GM12878 (cell line): Measurements from ENCODE around the gene ACTR5. TPM values are rescaled to one million over a fixed set of nuclear protein-coding genes. Genes with fewer than 3 reads are reported as not detected.

Experiments
- ATAC-seq: fragments of 200-7000 bp; cut with Tn5 transposase; 3 replicates; pipeline ENCODE4 v1.9.1; 2020; ENCODE audit warnings: mild to moderate bottlenecking, moderate library complexity
- Bru-seq: library from RNA; stranded (reverse); fragments of 400-500 nt; gene quantifications from one replicate; lab custom pipeline; 2021; lab: Mats Ljungman, UMichigan
- BruChase-seq, 2 experiments: library from RNA; stranded (reverse); fragments of 400-500 nt; gene quantifications; one replicate each; lab custom pipeline; 2021; lab: Mats Ljungman, UMichigan
- BruUV-seq: library from RNA; stranded (reverse); fragments of 400-500 nt; replicated peaks from 2 replicates; lab custom pipeline; 2021; lab: Mats Ljungman, UMichigan
- CTCF ChIA-PET: fragments of 300-600 bp; sonication (Branson Sonifier 250); formaldehyde crosslinking; extraction: SDS; loops from one replicate; lab custom pipeline; 2021; ENCODE audit warnings: inconsistent platforms; lab: Yijun Ruan, JAX
- POLR2A ChIA-PET: fragments of 350-600 bp; formaldehyde crosslinking; extraction: SDS; loops from one replicate; lab custom pipeline; 2021; ENCODE audit warnings: inconsistent platforms; lab: Charles Lee
- RAD21 ChIA-PET: fragments of 300-600 bp; sonication (Branson Sonifier 250); formaldehyde crosslinking; loops from one replicate; lab custom pipeline; 2023; ENCODE audit warnings: antibody characterized with exemption; ENCODE audit not compliant: unreplicated experiment; lab: Charles Lee
- SMC1A ChIA-PET: fragments of 300-600 bp; sonication (Branson Sonifier 250); formaldehyde crosslinking; loops from one replicate; lab custom pipeline; 2023; ENCODE audit not compliant: unreplicated experiment, uncharacterized antibody; lab: Charles Lee
- DNase-seq: peaks from one replicate; pipeline ENCODE4 v3.0.0-alpha.2; 2011; ENCODE audit warnings: low read depth, low spot score
- FAIRE-seq: peaks from 3 replicates; lab custom pipeline; 2011; peaks lifted over from hg19 to GRCh38; lab: Jason Lieb, UNC
- H2AFZ ChIP-seq: 2 replicates; pipeline ENCODE4 v1.6.0; 2011; ENCODE audit warnings: low read depth, low read length, control low read depth; ENCODE audit not compliant: control insufficient read depth
- H3K27ac ChIP-seq: 2 replicates; pipeline ENCODE4 v1.5.1; 2011; ENCODE audit warnings: control low read depth; ENCODE audit not compliant: control insufficient read depth, insufficient read depth
- H3K27me3 ChIP-seq, 2 experiments: replicated peaks in 1 of 2; 2 replicates each; pipeline versions ENCODE4 v1.6.0 to v1.6.1; 2011; ENCODE audit warnings: low read length in 1 of 2; ENCODE audit not compliant: control insufficient read depth in 2 of 2, insufficient read depth in 2 of 2
- H3K36me3 ChIP-seq, 2 experiments: 2 replicates each; pipeline ENCODE4 v1.5.1; 2011; ENCODE audit warnings: low read length in 1 of 2; ENCODE audit not compliant: control insufficient read depth in 2 of 2, insufficient read depth in 2 of 2
- H3K4me1 ChIP-seq: 2 replicates; pipeline ENCODE4 v1.6.1; 2011; ENCODE audit warnings: mild to moderate bottlenecking, low read length, moderate library complexity, mixed read lengths; ENCODE audit not compliant: control insufficient read depth, insufficient read depth
- H3K4me2 ChIP-seq: 2 replicates; pipeline ENCODE4 v1.6.0; 2011; ENCODE audit warnings: control low read depth; ENCODE audit not compliant: control insufficient read depth, insufficient read depth
- H3K4me3 ChIP-seq: fragments of 200-600 bp; sonication (generic); 2 replicates; pipeline ENCODE4 v1.5.1; 2016
- H3K79me2 ChIP-seq: 2 replicates; pipeline ENCODE4 v1.6.0; 2011; ENCODE audit warnings: low read length; ENCODE audit not compliant: control insufficient read depth, insufficient read depth
- H3K9ac ChIP-seq: 2 replicates; pipeline ENCODE4 v1.8.0; 2011; ENCODE audit warnings: low read length, control low read depth, mixed read lengths; ENCODE audit not compliant: control insufficient read depth, insufficient read depth
- H3K9me3 ChIP-seq: replicated peaks from 3 replicates; pipeline ENCODE4 v1.5.1; 2011; ENCODE audit warnings: mild to moderate bottlenecking, low read length; ENCODE audit not compliant: control insufficient read depth, insufficient read depth
- H4K20me1 ChIP-seq: 2 replicates; pipeline ENCODE4 v1.6.0; 2011; ENCODE audit not compliant: control insufficient read depth, insufficient read depth
- BACH1 ChIP-seq: fragments of 450-650 bp; IDR thresholded peaks from 2 replicates; pipeline ENCODE4 v1.6.1; 2017; ENCODE audit warnings: mild to moderate bottlenecking, borderline replicate concordance
- CREB1 ChIP-seq: IDR thresholded peaks from 2 replicates; pipeline ENCODE4 v1.6.1; 2012; ENCODE audit warnings: low read depth, mild to moderate bottlenecking, inconsistent platforms
- DPF2 ChIP-seq: fragments of 450-650 bp; IDR thresholded peaks from 2 replicates; pipeline ENCODE4 v1.6.1; 2017; ENCODE audit warnings: mild to moderate bottlenecking
- EED ChIP-seq: sonication (generic); IDR thresholded peaks from 2 replicates; pipeline ENCODE4 v1.6.1; 2016; ENCODE audit warnings: antibody characterized with exemption, low read depth
- FOXK2 ChIP-seq: fragments of 450-650 bp; IDR thresholded peaks from 2 replicates; pipeline ENCODE4 v1.6.1; 2017; ENCODE audit warnings: mild to moderate bottlenecking, moderate library complexity
- GATAD2B ChIP-seq: fragments of 450-650 bp; conservative IDR thresholded peaks from 2 replicates; pipeline ENCODE4 v1.6.1; 2017; ENCODE audit warnings: low read depth, mild to moderate bottlenecking, moderate library complexity
- MXI1 ChIP-seq: fragments of 150-350 bp; IDR thresholded peaks from 2 replicates; pipeline ENCODE4 v1.6.1; 2011; ENCODE audit warnings: low read depth, mild to moderate bottlenecking, inconsistent platforms, low read length, improper control_type of control experiment
- NR2F1 ChIP-seq: fragments of 450-650 bp; conservative IDR thresholded peaks from 2 replicates; pipeline ENCODE4 v1.6.1; 2017; ENCODE audit warnings: mild to moderate bottlenecking
- RBBP5 ChIP-seq: fragments of 200-600 bp; sonication (generic); conservative IDR thresholded peaks from 2 replicates; pipeline ENCODE4 v1.6.1; 2016
- WGBS: methylation state at CpG from one replicate; pipeline ENCODE4 v1.1.6; 2016; ENCODE audit warnings: low lambda C conversion rate; ENCODE audit not compliant: insufficient replicate concordance, insufficient coverage; ENCODE audit errors: missing lambda C conversion rate; 5-methylcytosine and 5-hydroxymethylcytosine counted together
- in situ Hi-C: fragments of 300-500 bp; cut with MboI; formaldehyde crosslinking; loops from 9 replicates; pipeline ENCODE4 v1.14.3; 2018; ENCODE audit warnings: mixed read lengths
- intact Hi-C: fragments of 100-400 bp; cut with micrococcal nuclease; formaldehyde crosslinking; loops from one replicate; pipeline ENCODE4 v1.14.2; 2022; ENCODE audit not compliant: unreplicated experiment
- long read RNA-seq, 2 experiments: library from polyadenylated mRNA; unstranded; transcript quantifications; one replicate each; pipeline ENCODE4 v2.0.0, GENCODE V29; 2019 to 2020
- polyA minus RNA-seq, 3 experiments: library from RNA; depleted of rRNA, polyadenylated mRNA; stranded (reverse); fragments of >200 nt; gene quantifications; 2 replicates each; pipeline ENCODE4 v1.2.3, GENCODE V29; 2011
- polyA plus RNA-seq, 11 experiments: library from polyadenylated mRNA; depleted of rRNA in 4 of 11; unstranded in 6 of 11; stranded (reverse) in 5 of 11; fragments of >200 nt; fragmentation: Nextera tagmentation in 4 of 11; fragmentation: Illumina TruSeq in 1 of 11; extraction: Ambion mirVana in 4 of 11; extraction: Trizol in 1 of 11; gene quantifications; 1 replicate in 1 of 11; 2 replicates in 10 of 11; pipeline versions ENCODE4 v1.2.1 to v1.2.3, GENCODE V29; 2011 to 2016; ENCODE audit warnings: inconsistent platforms in 2 of 11, missing spikeins in 2 of 11, low read depth in 1 of 11
- total RNA-seq, 4 experiments: library from RNA; depleted of rRNA in 3 of 4; stranded (reverse); fragments of >200 nt in 3 of 4; fragmentation: Illumina TruSeq in 1 of 4; extraction: Trizol in 1 of 4; gene quantifications; 2 replicates each; pipeline versions ENCODE4 v1.2.1 to v1.2.3, GENCODE V29; 2013 to 2021
- TF ChIP-seq, protein P1 (sequence below): IDR thresholded peaks from 2 replicates; pipeline ENCODE4 v1.6.1; 2012; ENCODE audit warnings: improper control_type of control experiment, low read depth, low read length; ENCODE audit not compliant: insufficient replicate concordance
- TF ChIP-seq, protein P2 (sequence below): IDR thresholded peaks from 2 replicates; pipeline ENCODE4 v1.6.1; 2011; ENCODE audit warnings: mild to moderate bottlenecking, low read depth, low read length, moderate library complexity; ENCODE audit not compliant: insufficient replicate concordance

ACTR5 gene
- 26.0 and 28.3 TPM in 2 replicates for total RNA-seq (2013; cell fraction: nucleolus; rRNA removed)
- total RNA-seq (2014; rRNA removed) (8.1 and 9.4 TPM in 2 replicates), total RNA-seq (2014; rRNA removed; fragmentation: Illumina TruSeq; extraction: Trizol) (6.0 and 6.2 TPM in 2 replicates), total RNA-seq (2021) (8.6 and 8.9 TPM in 2 replicates), polyA plus RNA-seq (2011; rRNA removed) (12.2 and 14.7 TPM in 2 replicates), polyA plus RNA-seq (2014; fragmentation: Illumina TruSeq; extraction: Trizol) (7.0 and 7.4 TPM in 2 replicates), polyA plus RNA-seq (2014; fragmentation: Nextera tagmentation; extraction: Ambion mirVana) (1 to 10 TPM in 1 of 2 experiments, under 1 TPM in 1; 0.52 to 1.7 TPM), polyA plus RNA-seq (2014; rRNA removed) (10.7 and 10.9 TPM in 2 replicates), polyA plus RNA-seq (2016; fragmentation: Nextera tagmentation; extraction: Ambion mirVana) (10 to 100 TPM in 1 of 2 experiments, 1 to 10 TPM in 1; 9.0 to 12.7 TPM), polyA minus RNA-seq (2011; rRNA and poly(A)+ RNA removed) (9.6 and 11.8 TPM in 2 replicates), Bru-seq, nascent RNA (percentile 70 among the genes with signal in this experiment), BruChase-seq, experiment 1, labeled RNA remaining after a 6-hour chase (percentile 67 among the genes with signal in this experiment), BruChase-seq, experiment 2, labeled RNA remaining after a 2-hour chase (percentile 67 among the genes with signal in this experiment)
- 3.8 TPM for polyA plus RNA-seq (2011; ENCODE audit: low read depth)
- 11.3 and 14.7 TPM in 2 replicates for polyA plus RNA-seq (2011; cell fraction: cytosol; rRNA removed)
- polyA plus RNA-seq (2011; cell fraction: nucleus; rRNA removed) = 35.6 and 39.5 TPM in 2 replicates
- 4.6 and 4.9 TPM in 2 replicates for polyA plus RNA-seq (2012)
- 4.1 and 4.4 TPM in 2 replicates for polyA minus RNA-seq (2011; cell fraction: cytosol; rRNA and poly(A)+ RNA removed)
- polyA minus RNA-seq (2011; cell fraction: nucleus; rRNA and poly(A)+ RNA removed) = 11.4 and 12.9 TPM in 2 replicates
- long read RNA-seq, experiment 1, transcript ACTR5-201 (9 exons, 2,565 nt) = major isoform, 21 of 23 reads
- long read RNA-seq, experiment 1, partial matches to known transcripts = 0 of 23 reads
- long read RNA-seq, experiment 1, other reads (novel, unspliced or antisense) = 2 of 23 reads
- long read RNA-seq, experiment 2, transcript ACTR5-201 (9 exons, 2,565 nt) = major isoform, 34 of 45 reads
- long read RNA-seq, experiment 2, partial matches to known transcripts = 4 of 45 reads
- long read RNA-seq, experiment 2, other reads (novel, unspliced or antisense) = 7 of 45 reads

GRCh38 chr20:38748097-38748860, at the start of gene ACTR5:
Gene ACTR5, plus strand, starts transcription at chr20:38748460. Its CDS starts 19 bp downstream, at chr20:38748479.
- H4K20me1 ChIP-seq = no peaks in the 10 kb centered on the region
- peak within 1 kb of the TSS; percentile 70 for H3K9ac ChIP-seq
- under 1% methylated on average over 73 of the region's 84 CpGs for WGBS
- no TSS peak for BruUV-seq
- peaks cover 0 to 6% of the 10 kb centered on the region in 2 experiments; a peak in 2 of 4 replicates for H3K36me3 ChIP-seq
- peak; percentile 76 for DNase-seq
- peaks cover 4% of the 10 kb centered on the region; the same call in 1 of the 2 replicates for H3K79me2 ChIP-seq
- ChIA-PET SMC1A (interaction anchor here (1.1 to 6.4 kb wide), 5 partner anchors 18 to 144 kb away, joined by 3 to 42 read pairs (median 5); partner anchors contain the start of gene PPP1R16B), POLR2A (interaction anchor here (0.6 to 1.2 kb wide), 3 partner anchors 57 to 124 kb away, joined by 3 to 5 read pairs (median 3); partner anchors contain the start of gene PPP1R16B), CTCF (interaction anchor here (0.7 to 11.2 kb wide), 11 partner anchors 8 to 249 kb away, joined by 3 to 138 read pairs (median 4); partner anchors contain the start of gene PPP1R16B), RAD21 (interaction anchor here (0.7 to 7.7 kb wide), 6 partner anchors 57 to 214 kb away, joined by 3 to 84 read pairs (median 6); partner anchors contain the start of genes DHX35 and PPP1R16B)
- intact Hi-C loops (loop anchor here (5.0 kb wide), 1 partner anchor 301 kb away; no protein-coding TSS in a partner anchor), in situ Hi-C loops (no loop called here)
- FAIRE-seq = no peak
- peak within 1 kb of the TSS; percentile 75 for H3K4me3 ChIP-seq
- peak within 1 kb of the TSS; percentile 94 for H3K4me2 ChIP-seq
- H3K4me1 ChIP-seq = peaks cover 8% of the 10 kb centered on the region; the same call in 1 of the 2 replicates
- no peaks in the 10 kb centered on the region for H3K9me3 ChIP-seq
- ATAC-seq = peak; percentile 94
- H3K27me3 ChIP-seq = no peaks in the 10 kb centered on the region
- H3K27ac ChIP-seq = peak within 1 kb of the TSS; percentile 71
- peak within 1 kb of the TSS; percentile 98 for H2AFZ ChIP-seq
- TF ChIP-seq FOXK2 (no peak), EED (no peak), BACH1 (0 out of 2 replicates have a peak, but pooled peaks have one; percentile 70), NR2F1 (peak; percentile 49), GATAD2B (peak; percentile 94), MXI1 (peak; percentile 56; the same call in 1 of the 2 replicates), DPF2 (peak; percentile 76; the same call in 1 of the 2 replicates), CREB1 (peak; percentile 88), RBBP5 (no peak)
- TF ChIP-seq, protein P1, sequence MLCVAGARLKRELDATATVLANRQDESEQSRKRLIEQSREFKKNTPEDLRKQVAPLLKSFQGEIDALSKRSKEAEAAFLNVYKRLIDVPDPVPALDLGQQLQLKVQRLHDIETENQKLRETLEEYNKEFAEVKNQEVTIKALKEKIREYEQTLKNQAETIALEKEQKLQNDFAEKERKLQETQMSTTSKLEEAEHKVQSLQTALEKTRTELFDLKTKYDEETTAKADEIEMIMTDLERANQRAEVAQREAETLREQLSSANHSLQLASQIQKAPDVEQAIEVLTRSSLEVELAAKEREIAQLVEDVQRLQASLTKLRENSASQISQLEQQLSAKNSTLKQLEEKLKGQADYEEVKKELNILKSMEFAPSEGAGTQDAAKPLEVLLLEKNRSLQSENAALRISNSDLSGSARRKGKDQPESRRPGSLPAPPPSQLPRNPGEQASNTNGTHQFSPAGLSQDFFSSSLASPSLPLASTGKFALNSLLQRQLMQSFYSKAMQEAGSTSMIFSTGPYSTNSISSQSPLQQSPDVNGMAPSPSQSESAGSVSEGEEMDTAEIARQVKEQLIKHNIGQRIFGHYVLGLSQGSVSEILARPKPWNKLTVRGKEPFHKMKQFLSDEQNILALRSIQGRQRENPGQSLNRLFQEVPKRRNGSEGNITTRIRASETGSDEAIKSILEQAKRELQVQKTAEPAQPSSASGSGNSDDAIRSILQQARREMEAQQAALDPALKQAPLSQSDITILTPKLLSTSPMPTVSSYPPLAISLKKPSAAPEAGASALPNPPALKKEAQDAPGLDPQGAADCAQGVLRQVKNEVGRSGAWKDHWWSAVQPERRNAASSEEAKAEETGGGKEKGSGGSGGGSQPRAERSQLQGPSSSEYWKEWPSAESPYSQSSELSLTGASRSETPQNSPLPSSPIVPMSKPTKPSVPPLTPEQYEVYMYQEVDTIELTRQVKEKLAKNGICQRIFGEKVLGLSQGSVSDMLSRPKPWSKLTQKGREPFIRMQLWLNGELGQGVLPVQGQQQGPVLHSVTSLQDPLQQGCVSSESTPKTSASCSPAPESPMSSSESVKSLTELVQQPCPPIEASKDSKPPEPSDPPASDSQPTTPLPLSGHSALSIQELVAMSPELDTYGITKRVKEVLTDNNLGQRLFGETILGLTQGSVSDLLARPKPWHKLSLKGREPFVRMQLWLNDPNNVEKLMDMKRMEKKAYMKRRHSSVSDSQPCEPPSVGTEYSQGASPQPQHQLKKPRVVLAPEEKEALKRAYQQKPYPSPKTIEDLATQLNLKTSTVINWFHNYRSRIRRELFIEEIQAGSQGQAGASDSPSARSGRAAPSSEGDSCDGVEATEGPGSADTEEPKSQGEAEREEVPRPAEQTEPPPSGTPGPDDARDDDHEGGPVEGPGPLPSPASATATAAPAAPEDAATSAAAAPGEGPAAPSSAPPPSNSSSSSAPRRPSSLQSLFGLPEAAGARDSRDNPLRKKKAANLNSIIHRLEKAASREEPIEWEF = no peak
- TF ChIP-seq, protein P2, sequence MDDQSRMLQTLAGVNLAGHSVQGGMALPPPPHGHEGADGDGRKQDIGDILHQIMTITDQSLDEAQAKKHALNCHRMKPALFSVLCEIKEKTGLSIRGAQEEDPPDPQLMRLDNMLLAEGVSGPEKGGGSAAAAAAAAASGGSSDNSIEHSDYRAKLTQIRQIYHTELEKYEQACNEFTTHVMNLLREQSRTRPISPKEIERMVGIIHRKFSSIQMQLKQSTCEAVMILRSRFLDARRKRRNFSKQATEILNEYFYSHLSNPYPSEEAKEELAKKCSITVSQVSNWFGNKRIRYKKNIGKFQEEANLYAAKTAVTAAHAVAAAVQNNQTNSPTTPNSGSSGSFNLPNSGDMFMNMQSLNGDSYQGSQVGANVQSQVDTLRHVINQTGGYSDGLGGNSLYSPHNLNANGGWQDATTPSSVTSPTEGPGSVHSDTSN = no peak
